Epidermal melanocyte (primary cell): ENCODE measurements around the gene SLC35F4.
A peak's percentile ranks its signal among the peaks of the same experiment; 100 is the strongest.

ENCODE experiments used
- DNase-seq: peaks from one replicate; pipeline ENCODE4 v3.0.0; 2011; ENCODE audit warnings: low spot score; ENCODE audit not compliant: insufficient read length

The SLC35F4 gene

DNA sequence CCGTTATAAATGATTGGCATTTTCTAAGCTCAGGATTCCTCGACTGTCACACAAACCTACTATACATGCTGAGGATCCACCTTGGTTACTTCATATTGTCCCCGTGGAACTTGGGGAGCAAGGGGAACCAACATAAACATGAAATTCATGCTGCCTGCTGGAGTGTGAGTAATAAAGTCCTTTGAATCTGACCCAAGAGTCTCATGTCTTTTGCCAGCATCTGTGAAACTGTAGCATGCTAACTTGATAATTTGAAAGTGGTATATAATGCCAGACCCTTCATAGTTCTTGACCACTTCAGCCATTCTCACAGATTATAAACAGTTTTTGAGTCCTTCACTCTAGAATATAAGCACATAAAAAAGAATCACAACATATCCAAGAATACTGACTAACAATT is 17.1 kb downstream of the SLC35F4 start:
- no peak for DNase-seq

DNA sequence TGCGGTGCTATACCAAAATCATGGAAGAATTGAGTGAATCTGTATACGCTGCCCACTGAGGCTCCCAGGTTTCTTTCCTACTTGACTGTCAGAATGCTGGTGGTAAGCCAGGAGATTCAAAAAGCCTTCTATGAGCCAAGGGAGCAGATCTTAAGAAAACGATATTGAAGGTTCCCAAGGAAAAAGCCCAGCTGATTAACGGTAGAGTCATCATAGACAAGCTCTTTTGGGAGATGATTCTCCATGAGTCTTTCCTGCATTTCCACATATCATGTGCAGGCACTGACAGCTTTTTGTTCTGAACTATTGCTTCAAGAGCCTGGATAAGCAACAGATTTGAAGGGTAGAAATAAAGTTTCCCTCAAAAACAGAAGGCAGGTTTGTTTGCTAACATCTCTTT is 17.5 kb downstream of the SLC35F4 start:
- no peak for DNase-seq

DNA sequence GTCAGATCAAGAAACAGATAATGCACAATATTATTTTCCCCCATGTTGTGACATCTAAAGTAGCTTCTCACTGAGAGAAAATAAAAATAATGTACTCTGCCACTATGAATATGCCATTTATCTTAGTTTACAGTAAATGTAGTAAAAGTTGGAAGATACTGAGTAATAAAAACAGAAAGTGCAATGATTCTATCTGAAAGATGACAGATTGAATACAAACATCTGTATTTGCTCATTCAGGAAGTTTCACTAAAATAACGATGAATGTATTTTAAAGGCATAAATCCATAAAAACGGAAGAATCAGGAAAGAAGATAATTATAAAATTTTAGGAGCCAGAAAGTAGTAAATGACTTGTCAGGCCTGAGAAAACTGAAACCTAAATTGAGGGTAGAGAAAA is 18.2 kb downstream of the SLC35F4 start:
- no peak for DNase-seq

DNA sequence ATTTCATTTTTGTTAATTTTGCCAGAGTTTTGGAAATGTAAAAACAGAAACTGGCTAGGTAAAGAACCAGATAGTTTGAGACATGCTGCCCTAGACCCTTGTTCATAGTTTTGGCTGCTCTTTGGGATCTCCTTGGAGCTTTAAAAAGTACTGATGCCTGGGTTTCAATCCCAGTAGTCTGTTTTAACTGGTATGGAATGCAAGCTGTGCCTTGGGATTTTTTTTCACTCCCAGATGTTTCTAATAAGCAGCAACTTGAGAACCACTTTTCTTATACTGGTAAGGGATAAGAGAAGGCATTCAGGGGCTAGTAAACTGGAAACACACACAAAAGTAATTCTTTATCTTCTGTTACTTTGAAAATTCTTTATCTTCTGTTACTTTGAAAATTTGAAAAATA is 18.8 kb downstream of the SLC35F4 start:
- DNase-seq: peak; percentile 29

DNA sequence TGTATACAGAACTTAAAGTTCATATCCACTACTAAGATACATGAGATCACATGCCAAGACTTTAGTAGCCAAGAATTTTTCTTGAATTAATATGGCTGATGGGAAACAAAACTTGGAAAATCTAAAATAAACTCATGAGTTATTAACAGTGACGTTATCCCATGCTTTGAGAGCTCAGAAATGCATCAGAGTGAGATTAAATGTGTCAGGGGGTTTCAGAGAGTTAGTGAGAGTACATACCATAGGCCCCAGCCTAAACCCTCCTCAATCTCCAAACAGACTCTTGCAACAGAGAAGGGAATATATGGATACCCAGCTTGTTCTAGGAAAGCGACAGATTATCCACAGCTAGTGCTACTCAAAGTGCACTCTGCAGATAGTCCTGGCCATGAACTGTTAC is 19.3 kb downstream of the SLC35F4 start:
- no peak for DNase-seq

DNA sequence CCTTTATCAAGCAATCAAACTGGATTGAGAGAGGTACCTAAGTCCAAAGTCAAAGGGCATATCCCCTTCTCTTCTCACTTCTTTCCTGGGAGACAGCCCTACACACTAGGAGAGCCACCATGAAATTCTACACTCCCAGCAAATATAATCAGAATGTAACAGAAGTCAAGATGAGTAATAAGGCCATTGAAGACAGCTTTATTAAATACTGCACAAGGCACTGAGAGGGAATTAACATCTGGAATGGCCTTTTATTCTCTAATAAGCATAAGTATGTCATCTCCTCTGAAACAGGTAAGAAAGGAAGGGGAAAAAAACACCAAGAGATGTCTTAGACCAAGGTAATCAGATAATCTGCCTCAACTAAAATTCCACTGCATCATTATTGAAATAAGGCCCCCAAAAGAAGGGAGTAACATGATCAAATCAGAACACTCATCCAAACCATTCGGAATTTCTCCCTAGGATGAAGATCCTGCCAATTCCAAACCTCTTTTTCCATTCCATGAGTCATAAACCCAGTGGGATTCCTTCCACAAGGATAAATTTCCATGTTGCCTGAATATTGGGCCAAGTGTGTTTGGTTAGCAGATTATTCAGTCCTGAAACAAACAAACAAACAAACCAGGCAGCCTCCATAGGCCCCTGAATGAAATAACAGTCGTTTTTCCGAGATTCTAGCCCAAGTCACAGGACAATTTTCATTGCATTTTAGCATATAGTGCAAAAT is 19.9 kb downstream of the SLC35F4 start:
- no peak for DNase-seq

DNA sequence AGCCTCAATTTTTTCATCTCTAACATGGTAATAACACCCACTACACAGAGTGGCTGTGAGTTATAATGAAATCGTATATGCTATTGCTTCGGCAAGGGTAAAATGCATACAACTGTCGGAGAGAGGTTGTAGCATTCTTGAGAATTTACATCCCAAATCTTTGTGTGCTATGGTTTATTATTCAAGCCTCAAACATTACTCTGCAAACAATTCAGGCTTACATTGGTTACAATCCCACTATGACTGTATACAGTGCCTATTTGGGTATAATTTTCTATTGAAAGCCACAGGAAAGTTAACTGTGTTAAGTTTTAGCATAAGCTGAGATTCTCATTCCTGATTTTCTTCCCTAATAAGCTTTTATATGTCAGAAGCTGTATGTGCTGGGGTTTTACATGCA is 20.6 kb downstream of the SLC35F4 start:
- no peak for DNase-seq

DNA sequence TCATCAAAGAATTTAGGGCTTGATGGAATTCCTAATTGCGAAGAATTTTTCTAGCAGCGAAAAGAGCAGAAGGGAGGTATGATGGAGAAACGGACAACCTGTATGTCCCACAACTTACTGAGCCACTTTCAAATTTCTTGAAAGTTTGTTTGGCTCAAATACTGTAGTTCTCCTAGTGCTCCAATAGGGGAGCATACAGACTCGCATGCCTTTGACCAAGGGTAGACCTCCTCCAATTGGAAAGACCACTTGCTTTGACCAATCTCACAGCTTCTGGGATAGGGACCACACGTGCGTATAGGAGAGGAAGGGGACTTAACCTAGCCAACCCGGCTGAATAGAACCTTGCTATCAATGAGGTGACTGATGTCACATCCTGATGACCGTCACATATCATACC is 28.6 kb downstream of the SLC35F4 start:
- DNase-seq: no peak

DNA sequence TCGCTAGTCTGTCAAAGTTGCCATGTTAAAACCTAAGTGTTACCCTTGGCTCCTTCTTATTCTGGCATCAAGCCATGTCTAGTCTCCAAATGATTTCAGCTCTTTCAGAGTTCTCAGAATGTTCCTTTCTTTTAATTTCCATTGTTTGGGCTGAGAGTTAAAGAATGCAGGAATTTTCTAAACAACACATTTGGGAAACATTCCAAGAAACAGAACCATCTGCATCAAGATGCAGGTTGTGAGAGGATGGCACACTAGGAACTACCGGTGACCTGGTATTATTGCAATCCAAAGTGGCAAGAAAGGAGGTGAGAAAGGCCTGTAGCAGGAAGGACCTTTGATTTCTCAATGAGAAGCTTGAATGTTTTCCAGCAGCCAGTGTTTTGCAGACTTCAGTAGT is 30.1 kb downstream of the SLC35F4 start:
- no peak for DNase-seq

DNA sequence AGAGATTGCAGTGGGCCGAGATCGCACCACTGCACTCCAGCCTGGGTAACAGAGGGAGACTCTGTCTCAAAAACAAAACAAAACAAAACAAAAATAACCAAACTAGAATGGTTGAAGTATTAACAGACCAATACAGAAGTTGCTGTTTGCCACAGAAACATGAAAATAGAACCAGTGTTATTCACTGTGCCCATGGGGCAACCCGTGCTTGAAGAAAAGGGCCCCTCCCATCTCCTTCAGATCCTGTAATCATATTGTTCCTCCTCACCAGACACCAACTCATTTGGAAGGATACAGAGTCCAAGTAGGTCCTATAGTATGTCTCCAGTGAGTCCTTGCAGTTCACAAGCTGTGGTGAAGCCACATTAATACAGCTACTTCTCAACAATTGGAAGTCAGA is 30.9 kb downstream of the SLC35F4 start:
- no peak for DNase-seq

DNA sequence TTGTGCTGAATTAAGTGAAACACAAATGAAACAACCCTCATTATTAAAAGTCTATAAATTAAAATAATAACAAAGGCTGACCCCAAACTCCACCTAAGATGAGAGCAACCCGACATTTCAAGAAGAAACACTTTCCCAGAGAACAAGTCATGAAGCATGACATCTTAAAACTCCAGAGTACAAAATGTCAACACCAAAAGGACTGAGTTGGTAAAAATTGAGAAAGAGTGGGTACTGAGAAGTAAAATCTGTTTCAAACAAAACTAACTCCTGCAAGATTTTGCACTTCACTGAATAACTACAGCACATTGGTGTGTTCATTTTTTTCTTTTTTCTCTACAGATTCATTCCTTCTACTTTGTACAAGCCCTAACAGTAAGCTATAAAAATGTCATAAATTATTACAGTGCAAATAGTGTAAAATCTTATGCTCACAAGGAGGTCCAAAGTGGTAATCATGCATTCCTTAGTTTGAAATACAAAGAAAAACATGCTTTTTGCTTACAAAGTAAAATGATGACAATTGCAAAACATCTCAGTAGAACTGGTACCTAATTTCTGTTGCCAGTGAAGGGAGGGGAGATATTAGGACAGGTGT is 31.8 kb downstream of the SLC35F4 start:
- no peak for DNase-seq

DNA sequence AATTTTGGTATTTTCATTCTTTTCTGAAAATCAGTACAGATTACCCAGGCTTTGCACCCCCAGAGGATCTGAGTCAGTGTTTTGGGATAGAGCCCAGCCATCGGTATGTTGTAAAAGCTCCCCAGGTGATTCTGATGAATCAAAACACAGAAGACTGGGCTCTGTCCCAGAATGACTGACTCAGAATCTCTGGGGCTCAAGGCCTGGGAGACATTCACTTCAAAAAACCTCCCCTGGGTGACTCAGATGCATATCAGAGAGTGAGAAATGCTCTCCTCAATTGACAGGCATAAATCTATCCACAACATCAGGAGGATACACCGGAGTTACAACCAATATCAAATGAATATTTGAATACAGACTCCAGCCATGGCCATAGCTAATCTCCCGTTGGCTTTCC is 32.6 kb downstream of the SLC35F4 start:
- no peak for DNase-seq

DNA sequence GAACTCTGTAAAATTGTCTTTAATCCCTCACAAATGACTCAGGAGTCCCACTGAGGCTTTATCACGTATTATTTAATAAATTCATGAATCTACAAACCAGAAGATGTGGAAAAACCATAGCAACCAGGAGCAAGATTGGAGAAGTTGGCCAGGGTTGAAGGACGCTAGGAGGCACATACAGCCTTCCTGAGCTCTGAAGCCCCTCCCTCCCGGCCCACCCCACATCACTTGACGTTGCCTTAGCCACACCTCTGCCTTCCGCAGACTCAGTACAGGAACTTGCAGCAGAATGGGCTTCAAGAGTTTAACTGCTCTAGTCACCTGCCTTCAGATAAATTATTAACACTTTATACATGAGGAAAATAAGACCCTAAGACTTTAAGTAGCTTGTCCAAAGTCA is 33.9 kb downstream of the SLC35F4 start:
- no peak for DNase-seq

DNA sequence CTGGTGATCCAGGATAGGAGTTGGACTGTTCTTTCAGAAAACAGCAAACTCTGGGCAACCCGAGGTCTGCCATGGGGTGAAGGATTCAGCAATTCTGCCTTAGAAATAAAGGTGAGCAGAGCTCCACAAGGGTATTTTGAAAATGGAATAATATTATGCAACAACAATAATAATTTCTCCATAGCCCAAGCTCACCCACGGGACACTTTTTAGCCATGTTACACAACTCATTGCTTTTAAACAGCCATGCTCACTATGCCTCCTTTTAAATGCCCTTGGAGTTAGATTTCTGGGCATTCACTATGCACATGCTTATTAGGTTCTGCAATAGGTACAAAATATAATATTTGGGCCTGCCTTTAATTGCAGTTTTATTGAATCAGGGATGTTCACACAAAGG is 37.2 kb downstream of the SLC35F4 start:
- DNase-seq: no peak

DNA sequence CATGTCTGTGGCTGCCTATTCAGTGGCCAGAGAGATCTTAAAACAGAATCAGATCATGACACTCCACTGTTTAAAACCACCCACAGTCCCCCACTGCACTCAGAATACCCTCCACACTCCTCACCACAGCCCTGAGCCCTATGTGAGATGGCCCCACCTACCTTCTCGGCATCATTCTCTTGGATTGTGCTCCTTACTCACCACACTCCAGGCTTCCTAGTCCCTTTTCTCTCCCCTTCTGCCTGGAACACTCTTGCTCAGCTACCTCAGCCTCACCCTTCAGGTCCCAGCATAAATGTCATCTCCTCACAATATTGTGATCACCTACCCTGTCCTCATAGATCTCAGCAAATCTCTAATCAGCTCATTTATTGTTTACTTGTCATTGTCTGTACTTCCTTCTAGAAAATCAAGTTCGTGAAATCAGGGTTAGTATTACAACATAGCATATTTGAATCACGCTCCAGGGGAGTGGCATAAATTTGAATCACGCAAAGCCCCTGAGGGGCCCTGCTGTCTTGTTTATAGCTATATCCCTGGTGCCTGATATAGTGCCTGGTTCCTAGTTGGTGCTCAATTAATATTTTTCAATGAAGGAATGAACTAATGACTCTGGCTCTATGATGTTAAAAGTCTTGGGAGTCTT is 42.8 kb downstream of the SLC35F4 start:
- DNase-seq: no peak

DNA sequence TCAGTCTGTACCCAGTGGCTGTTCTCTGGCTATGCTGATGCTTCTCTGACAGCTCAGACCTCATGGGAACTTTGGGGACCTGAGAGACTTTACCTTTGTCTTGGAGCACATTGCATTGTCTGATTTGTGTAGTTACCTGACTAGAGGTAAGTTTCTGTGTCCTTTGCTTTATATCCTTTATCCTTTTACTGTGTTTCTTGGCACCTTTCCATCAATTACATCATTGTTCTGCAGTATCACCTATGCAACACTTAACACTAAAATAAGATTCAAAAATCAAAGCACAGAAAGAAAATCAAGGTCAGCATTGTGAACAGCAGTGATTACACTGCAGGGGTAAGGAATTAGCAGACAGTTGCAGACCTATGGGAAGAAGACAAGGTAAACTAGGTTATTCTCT is 43.8 kb downstream of the SLC35F4 start:
- DNase-seq: no peak

DNA sequence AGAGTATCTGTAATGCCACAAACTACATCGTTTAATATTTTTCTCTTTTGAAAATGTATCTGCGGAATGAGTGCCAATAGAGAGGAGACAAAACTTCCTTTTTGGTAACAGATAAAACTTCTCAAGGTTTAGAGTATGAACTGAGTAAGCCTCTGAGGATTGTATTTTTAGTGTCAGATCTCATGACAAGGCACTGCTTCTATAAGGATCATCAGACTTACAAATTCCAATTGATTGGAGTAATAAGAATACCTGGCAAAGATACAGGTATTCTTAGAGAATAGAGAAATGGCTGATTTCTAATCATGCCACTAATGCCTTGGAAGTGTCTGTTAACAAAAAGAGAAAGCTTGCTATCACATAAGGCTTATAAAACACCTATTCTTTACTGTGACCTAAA is 45.3 kb downstream of the SLC35F4 start:
- DNase-seq: no peak

DNA sequence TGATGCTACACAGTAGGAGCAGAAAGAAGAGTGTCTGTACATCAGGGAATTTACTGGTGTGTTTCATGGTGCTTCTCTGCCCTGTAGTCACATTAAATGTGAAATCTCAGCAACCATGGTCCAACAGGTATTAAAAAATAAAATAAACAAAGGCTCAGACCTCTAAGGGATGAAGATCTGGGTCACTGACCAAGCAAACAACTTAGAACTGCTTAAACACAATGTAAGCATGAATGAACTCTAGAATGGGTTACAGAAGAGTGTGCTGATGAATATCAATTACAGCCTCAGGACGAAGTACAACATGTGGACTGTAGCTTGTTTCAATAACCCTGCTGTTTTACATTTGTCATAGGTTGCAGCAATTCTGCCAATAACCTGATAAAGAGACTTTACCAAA is 47.4 kb downstream of the SLC35F4 start:
- no peak for DNase-seq

DNA sequence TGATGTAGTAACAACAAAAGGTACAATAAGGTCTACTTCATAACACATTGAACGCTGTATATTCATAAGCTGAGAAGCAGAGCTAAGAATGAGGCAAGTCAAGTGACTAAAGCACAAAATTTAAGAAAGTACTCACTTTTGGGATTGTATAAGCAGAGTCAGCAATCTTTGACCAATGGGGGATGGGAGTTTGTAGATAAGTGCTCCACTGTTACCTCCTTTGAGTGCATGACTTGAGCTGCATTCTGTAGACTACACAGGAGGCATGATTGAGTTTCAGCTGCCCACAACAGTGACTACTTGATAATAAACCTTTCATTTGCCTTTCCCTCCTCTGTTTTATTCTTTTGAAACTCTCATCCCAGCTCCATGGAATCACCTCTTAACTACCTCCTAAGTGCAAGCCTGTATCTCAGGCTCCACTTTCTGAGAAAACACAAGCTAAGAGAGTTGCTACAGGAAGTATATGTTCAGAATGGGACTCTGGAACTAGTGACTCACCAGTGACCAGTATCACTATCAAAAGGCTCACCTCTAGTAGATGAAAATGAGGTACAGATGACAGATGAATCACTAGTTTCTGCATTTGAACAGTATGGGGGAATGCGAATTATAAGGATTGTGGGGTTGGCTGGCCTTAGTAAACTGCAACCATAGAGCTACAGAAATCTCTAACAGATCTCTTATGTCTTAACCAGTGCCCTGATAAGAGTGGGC is 49.2 kb downstream of the SLC35F4 start:
- no peak for DNase-seq

DNA sequence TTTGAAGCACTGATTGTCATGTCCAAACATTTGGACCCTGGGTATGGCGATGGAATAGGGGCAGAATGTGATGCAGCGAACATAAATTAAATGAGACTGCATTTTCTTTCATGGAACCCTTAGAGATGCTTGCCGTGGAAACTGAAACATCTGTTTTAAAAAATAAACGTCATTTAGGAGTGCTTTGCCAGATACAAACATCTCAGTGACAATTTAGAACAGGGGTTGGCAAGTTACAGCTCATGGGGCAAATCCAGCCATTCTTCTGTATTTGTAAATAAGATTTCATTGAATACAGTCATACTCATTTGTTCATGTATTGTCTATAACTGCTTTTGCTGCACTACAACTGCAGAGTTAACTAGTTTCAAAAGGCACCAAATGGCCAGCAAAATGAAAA is 51.2 kb downstream of the SLC35F4 start:
- DNase-seq: no peak

DNA sequence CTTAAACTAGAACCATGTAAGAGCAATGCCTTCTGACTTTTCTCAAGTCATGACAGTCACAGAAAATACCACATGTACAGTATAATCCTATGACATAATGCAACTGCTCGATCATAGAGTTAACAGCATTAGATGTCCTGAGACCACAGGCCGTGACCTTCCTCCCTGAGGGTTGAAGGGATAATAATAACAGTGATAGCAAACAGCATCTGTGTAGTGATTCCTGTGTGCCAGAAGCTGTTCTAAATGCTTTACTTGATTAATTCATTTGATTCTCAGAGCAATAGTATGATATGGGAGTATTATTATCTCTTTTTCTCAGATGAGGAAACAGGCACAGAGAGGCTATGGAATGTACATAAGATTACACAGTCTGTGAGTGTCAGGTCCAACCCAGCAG is 53.2 kb downstream of the SLC35F4 start:
- DNase-seq: no peak

DNA sequence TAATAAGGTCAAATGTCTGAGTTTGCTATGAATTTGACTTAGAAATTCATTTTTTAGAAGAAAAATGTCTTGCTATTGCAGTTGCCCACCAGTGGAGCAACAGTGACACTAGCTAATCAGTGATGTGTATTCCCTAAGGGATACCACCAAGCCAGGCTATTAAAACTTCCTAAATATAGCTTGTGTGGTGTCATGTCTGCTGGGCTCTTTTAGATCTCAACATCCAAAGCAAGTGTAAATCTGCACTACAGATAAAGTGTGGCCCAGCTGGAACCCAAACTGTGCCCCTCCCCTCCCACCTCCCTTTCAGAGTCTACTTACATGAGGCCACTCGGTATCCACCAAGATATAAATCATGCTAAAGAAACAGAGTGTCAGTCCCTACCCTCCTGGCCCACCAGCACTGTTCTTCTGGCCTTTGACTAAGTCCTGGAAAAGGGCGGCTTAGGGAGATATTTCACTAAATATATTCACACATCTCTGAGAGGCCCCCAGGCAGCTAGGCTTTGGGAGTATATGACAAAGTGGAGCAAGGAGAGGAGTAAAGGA is 53.8 kb downstream of the SLC35F4 start:
- DNase-seq: no peak
